ENCODE measurements around the gene PAK2.
"Not testable (repeated sequence)": the region's sequence is repeated elsewhere in the genome, so short reads cannot be mapped to it uniquely, and the experiment has no call there.

PAK2 gene

GRCh38 chr3:196810963-196811581, 71.4 kb downstream of the PAK2 start:
- no peak overlapping the region for H3K27ac ChIP-seq
- no peak for DNase-seq
- TF ChIP-seq, protein P1, sequence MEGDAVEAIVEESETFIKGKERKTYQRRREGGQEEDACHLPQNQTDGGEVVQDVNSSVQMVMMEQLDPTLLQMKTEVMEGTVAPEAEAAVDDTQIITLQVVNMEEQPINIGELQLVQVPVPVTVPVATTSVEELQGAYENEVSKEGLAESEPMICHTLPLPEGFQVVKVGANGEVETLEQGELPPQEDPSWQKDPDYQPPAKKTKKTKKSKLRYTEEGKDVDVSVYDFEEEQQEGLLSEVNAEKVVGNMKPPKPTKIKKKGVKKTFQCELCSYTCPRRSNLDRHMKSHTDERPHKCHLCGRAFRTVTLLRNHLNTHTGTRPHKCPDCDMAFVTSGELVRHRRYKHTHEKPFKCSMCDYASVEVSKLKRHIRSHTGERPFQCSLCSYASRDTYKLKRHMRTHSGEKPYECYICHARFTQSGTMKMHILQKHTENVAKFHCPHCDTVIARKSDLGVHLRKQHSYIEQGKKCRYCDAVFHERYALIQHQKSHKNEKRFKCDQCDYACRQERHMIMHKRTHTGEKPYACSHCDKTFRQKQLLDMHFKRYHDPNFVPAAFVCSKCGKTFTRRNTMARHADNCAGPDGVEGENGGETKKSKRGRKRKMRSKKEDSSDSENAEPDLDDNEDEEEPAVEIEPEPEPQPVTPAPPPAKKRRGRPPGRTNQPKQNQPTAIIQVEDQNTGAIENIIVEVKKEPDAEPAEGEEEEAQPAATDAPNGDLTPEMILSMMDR (IDR thresholded peaks at IDR 0.05; ENCODE audit: low read depth, low read length): no peak
- no peaks in the 10 kb centered on the region for H3K27me3 ChIP-seq (ENCODE audit: insufficient read depth, low read depth, severe bottlenecking)
- H3K4me3 ChIP-seq (ENCODE audit: low read depth, low read length): no peak overlapping the region
- no peaks in the 10 kb centered on the region for H3K9me3 ChIP-seq (ENCODE audit: severe bottlenecking)
- H3K36me3 ChIP-seq: 0 out of 2 replicates have a peak, but pooled peaks cover 2% of the 10 kb centered on the region

GRCh38 chr3:196812853-196813252, 73.2 kb downstream of the PAK2 start:
- H3K36me3 ChIP-seq: peaks cover 2% of the 10 kb centered on the region; the same call in 1 of the 2 replicates

GRCh38 chr3:196813903-196814302, 74.2 kb downstream of the PAK2 start:
- no peaks in the 10 kb centered on the region for H3K27me3 ChIP-seq (ENCODE audit: insufficient read depth, low read depth, severe bottlenecking)
- H3K27ac ChIP-seq: no peak overlapping the region
- H3K36me3 ChIP-seq: peaks cover 2% of the 10 kb centered on the region; the same call in 1 of the 2 replicates
- H3K9me3 ChIP-seq (ENCODE audit: severe bottlenecking): no peaks in the 10 kb centered on the region
- no peak overlapping the region for H3K4me3 ChIP-seq (ENCODE audit: low read depth, low read length)
- no peak for DNase-seq
- TF ChIP-seq, protein P1 (IDR thresholded peaks at IDR 0.05; ENCODE audit: low read depth, low read length): no peak

More at GRCh38 chr3:196812853-196813252, 73.2 kb downstream of the PAK2 start:
- Histone ChIP-seq H3K27me3 (ENCODE audit: insufficient read depth, low read depth, severe bottlenecking) (no peaks in the 10 kb centered on the region), H3K9me3 (ENCODE audit: severe bottlenecking) (no peaks in the 10 kb centered on the region), H3K27ac (no peak overlapping the region), H3K4me3 (ENCODE audit: low read depth, low read length) (no peak overlapping the region)
- TF ChIP-seq, protein P1 (IDR thresholded peaks at IDR 0.05; ENCODE audit: low read depth, low read length): no peak
- DNase-seq: no peak

DNA sequence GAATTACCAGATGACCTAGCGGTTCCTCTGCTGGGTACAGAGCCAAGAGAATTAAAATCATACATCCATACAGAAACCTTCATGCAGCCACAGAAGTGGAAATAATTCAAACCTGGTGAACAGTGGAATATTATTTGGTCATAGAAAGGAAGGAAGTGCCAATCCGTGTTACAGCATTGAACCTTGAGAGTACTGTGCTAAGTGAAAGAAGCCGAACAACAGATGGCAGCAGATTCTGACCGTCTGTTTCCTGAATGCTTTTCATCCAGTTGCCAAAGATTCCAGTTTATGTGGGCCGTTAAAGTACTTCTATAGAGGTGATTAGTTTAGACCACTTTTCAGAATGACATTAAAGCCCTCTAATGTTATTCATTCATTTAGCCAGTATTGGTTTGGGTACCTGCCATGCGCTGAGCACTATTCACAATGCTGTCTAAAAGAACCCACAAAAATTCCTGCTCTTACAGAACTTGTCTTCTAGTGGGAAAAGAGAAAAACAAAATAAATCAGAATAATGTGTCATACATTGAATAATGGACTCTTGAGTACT, 82.2 kb downstream of the PAK2 start:
- no peak for DNase-seq
- TF ChIP-seq, protein P1 (IDR thresholded peaks at IDR 0.05; ENCODE audit: low read depth, low read length): no peak
- H3K4me3 ChIP-seq (ENCODE audit: low read depth, low read length): no peak overlapping the region
- H3K9me3 ChIP-seq (ENCODE audit: severe bottlenecking): no peaks in the 10 kb centered on the region
- H3K27ac ChIP-seq: no peak overlapping the region
- H3K27me3 ChIP-seq (ENCODE audit: insufficient read depth, low read depth, severe bottlenecking): no peaks in the 10 kb centered on the region
- H3K36me3 ChIP-seq: peaks cover 12% of the 10 kb centered on the region

GRCh38 chr3:196829651-196830050, 90.0 kb downstream of the PAK2 start:
- H3K27me3 ChIP-seq (ENCODE audit: insufficient read depth, low read depth, severe bottlenecking); DNase-seq; H3K27ac ChIP-seq; H3K9me3 ChIP-seq (ENCODE audit: severe bottlenecking); H3K4me3 ChIP-seq (ENCODE audit: low read depth, low read length); H3K36me3 ChIP-seq: not testable (repeated sequence)

DNA sequence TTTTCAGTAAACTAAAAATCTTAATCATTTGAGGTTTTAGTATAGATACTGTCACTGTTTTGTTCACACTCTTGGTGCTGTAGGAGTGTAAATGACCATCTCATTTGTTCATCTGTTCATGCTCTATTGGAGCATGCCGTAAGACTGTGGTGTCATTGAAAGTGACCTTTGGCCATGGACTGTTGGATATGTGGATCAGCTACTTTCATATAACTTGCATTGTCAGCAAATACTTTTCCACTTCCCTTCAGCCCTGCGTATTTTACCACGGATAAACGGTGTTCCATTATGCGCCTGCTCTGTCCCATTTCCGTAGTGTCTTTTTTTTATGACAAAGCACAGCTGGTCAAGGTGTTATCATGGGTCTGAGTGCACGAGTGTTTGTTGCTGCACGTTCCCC, 95.4 kb downstream of the PAK2 start:
- no peak overlapping the region for H3K27ac ChIP-seq
- no peaks in the 10 kb centered on the region for H3K36me3 ChIP-seq
- H3K4me3 ChIP-seq (ENCODE audit: low read depth, low read length): no peak overlapping the region
- no peaks in the 10 kb centered on the region for H3K9me3 ChIP-seq (ENCODE audit: severe bottlenecking)
- TF ChIP-seq, protein P1 (IDR thresholded peaks at IDR 0.05; ENCODE audit: low read depth, low read length): no peak
- DNase-seq: no peak
- no peaks in the 10 kb centered on the region for H3K27me3 ChIP-seq (ENCODE audit: insufficient read depth, low read depth, severe bottlenecking)

- H3K36me3 ChIP-seq; H3K4me3 ChIP-seq (ENCODE audit: low read depth, low read length); DNase-seq; H3K27ac ChIP-seq; H3K27me3 ChIP-seq (ENCODE audit: insufficient read depth, low read depth, severe bottlenecking); H3K9me3 ChIP-seq (ENCODE audit: severe bottlenecking): not testable (repeated sequence)
Measured at GRCh38 chr3:196836626-196837025, 97.0 kb downstream of the PAK2 start.
